Measurements from ENCODE around the gene EPHA8. TPM values are rescaled to one million over a fixed set of nuclear protein-coding genes. Genes with fewer than 3 reads are reported as not detected.

EPHA8 gene
- total and polyA plus RNA-seq, 2 donors from 2014 or later: 0.09 TPM; not detected in 1

- no peak for DNase-seq
- Histone ChIP-seq H3K9me3 (ENCODE audit: control insufficient read depth in 2 of 3, insufficient read depth in 1 of 3, low read length in 3 of 3) (no peaks in the 10 kb centered on the region), H3K9ac (ENCODE audit: low read length in 3 of 3) (no peak overlapping the region), H3K36me3 (ENCODE audit: control insufficient read depth in 2 of 3, insufficient read depth in 3 of 3, low read length in 3 of 3) (peaks cover 6 to 52% (median 49%) of the 10 kb centered on the region in 3 donors), H3K4me1 (ENCODE audit: control insufficient read depth in 2 of 3, insufficient read depth in 2 of 3, low read depth in 1 of 3, low read length in 3 of 3) (no peaks in the 10 kb centered on the region), H3K4me3 (ENCODE audit: low read length in 3 of 3) (no peak overlapping the region), H3K27ac (ENCODE audit: low read depth in 2 of 2, low read length in 2 of 2) (no peak overlapping the region), H3K27me3 (ENCODE audit: control insufficient read depth, insufficient read depth, low read length) (no peaks in the 10 kb centered on the region)
- intact Hi-C loops (cut with DNase I): no loop called here
- TF ChIP-seq CTCF (IDR thresholded peaks at IDR 0.05; ENCODE audit: borderline replicate concordance, extremely low read depth, insufficient read depth): no peak
- no peak for FAIRE-seq
Observed at GRCh38 chr1:22524481-22524880, 38.8 kb upstream of the EPHA8 start.

- Histone ChIP-seq H3K27me3 (ENCODE audit: control insufficient read depth, insufficient read depth, low read length) (no peaks in the 10 kb centered on the region), H3K4me3 (ENCODE audit: low read length in 3 of 3) (no peak overlapping the region), H3K9me3 (ENCODE audit: control insufficient read depth in 2 of 3, insufficient read depth in 1 of 3, low read length in 3 of 3) (no peaks in the 10 kb centered on the region), H3K27ac (ENCODE audit: low read depth in 2 of 2, low read length in 2 of 2) (no peak overlapping the region), H3K9ac (ENCODE audit: low read length in 3 of 3) (no peak overlapping the region), H3K36me3 (ENCODE audit: control insufficient read depth in 2 of 3, insufficient read depth in 3 of 3, low read length in 3 of 3) (peaks cover 2 to 45% (median 42%) of the 10 kb centered on the region in 3 donors), H3K4me1 (ENCODE audit: control insufficient read depth in 2 of 3, insufficient read depth in 2 of 3, low read depth in 1 of 3, low read length in 3 of 3) (no peaks in the 10 kb centered on the region)
- no peak for DNase-seq
- no peak for TF ChIP-seq CTCF (IDR thresholded peaks at IDR 0.05; ENCODE audit: borderline replicate concordance, extremely low read depth, insufficient read depth)
- FAIRE-seq: no peak
- intact Hi-C loops (cut with DNase I): no loop called here
Observed at GRCh38 chr1:22525211-22525610, 38.1 kb upstream of the EPHA8 start.

GRCh38 chr1:22525646-22526045, 37.6 kb upstream of the EPHA8 start:
- FAIRE-seq: no peak
- intact Hi-C loops (cut with DNase I): no loop called here
- Histone ChIP-seq H3K4me1 (ENCODE audit: control insufficient read depth in 2 of 3, insufficient read depth in 2 of 3, low read depth in 1 of 3, low read length in 3 of 3) (no peaks in the 10 kb centered on the region), H3K27ac (ENCODE audit: low read depth in 2 of 2, low read length in 2 of 2) (no peak overlapping the region), H3K9ac (ENCODE audit: low read length in 3 of 3) (no peak overlapping the region), H3K4me3 (ENCODE audit: low read length in 3 of 3) (no peak overlapping the region), H3K9me3 (ENCODE audit: control insufficient read depth in 2 of 3, insufficient read depth in 1 of 3, low read length in 3 of 3) (no peaks in the 10 kb centered on the region), H3K27me3 (ENCODE audit: control insufficient read depth, insufficient read depth, low read length) (no peaks in the 10 kb centered on the region), H3K36me3 (ENCODE audit: control insufficient read depth in 2 of 3, insufficient read depth in 3 of 3, low read length in 3 of 3) (peaks cover 2 to 41% (median 38%) of the 10 kb centered on the region in 3 donors)
- TF ChIP-seq CTCF (IDR thresholded peaks at IDR 0.05; ENCODE audit: borderline replicate concordance, extremely low read depth, insufficient read depth): no peak
- DNase-seq: no peak

GRCh38 chr1:22526098-22526497, 37.2 kb upstream of the EPHA8 start:
- DNase-seq: no peak
- TF ChIP-seq CTCF (IDR thresholded peaks at IDR 0.05; ENCODE audit: borderline replicate concordance, extremely low read depth, insufficient read depth): no peak
- H3K27ac ChIP-seq (ENCODE audit: low read depth in 2 of 2, low read length in 2 of 2): no peak overlapping the region
- intact Hi-C loops (cut with DNase I): no loop called here
- peaks cover 2 to 36% (median 35%) of the 10 kb centered on the region in 3 donors for H3K36me3 ChIP-seq (ENCODE audit: control insufficient read depth in 2 of 3, insufficient read depth in 3 of 3, low read length in 3 of 3)
- no peak overlapping the region for H3K9ac ChIP-seq (ENCODE audit: low read length in 3 of 3)
- H3K27me3 ChIP-seq (ENCODE audit: control insufficient read depth, insufficient read depth, low read length): no peaks in the 10 kb centered on the region
- no peaks in the 10 kb centered on the region for H3K4me1 ChIP-seq (ENCODE audit: control insufficient read depth in 2 of 3, insufficient read depth in 2 of 3, low read depth in 1 of 3, low read length in 3 of 3)
- no peak overlapping the region for H3K4me3 ChIP-seq (ENCODE audit: low read length in 3 of 3)
- no peaks in the 10 kb centered on the region for H3K9me3 ChIP-seq (ENCODE audit: control insufficient read depth in 2 of 3, insufficient read depth in 1 of 3, low read length in 3 of 3)
- no peak for FAIRE-seq
